ENCODE measurements around the gene MYO1E.
A peak's percentile ranks its signal among the peaks of the same experiment; 100 is the strongest.

Gene MYO1E

GRCh38 chr15:59138243-59138642, 234.4 kb downstream of the MYO1E start:
- ATAC-seq = peak; percentile 94
- TF ChIP-seq SNAI2 (CRISPR knock-in tag; IDR thresholded peaks at IDR 0.05) = no peak
- TF ChIP-seq ZC3H10 (CRISPR knock-in tag; IDR thresholded peaks at IDR 0.05) = no peak
- no peak for TF ChIP-seq OSR1 (CRISPR knock-in tag; IDR thresholded peaks at IDR 0.05)
- no peak for TF ChIP-seq ESRRG (CRISPR knock-in tag; IDR thresholded peaks at IDR 0.05)
- TF ChIP-seq RARB (CRISPR knock-in tag; IDR thresholded peaks at IDR 0.05) = no peak
- no peak for TF ChIP-seq CSDC2 (CRISPR knock-in tag; IDR thresholded peaks at IDR 0.05)
- no peak for TF ChIP-seq CREB5 (CRISPR knock-in tag; IDR thresholded peaks at IDR 0.05; ENCODE audit: low read depth)
- no peak for TF ChIP-seq ZNF70 (CRISPR knock-in tag; IDR thresholded peaks at IDR 0.05)
- TF ChIP-seq ZNF8 (CRISPR knock-in tag; IDR thresholded peaks at IDR 0.05) = no peak
- no peak for TF ChIP-seq ZFP3 (CRISPR knock-in tag; IDR thresholded peaks at IDR 0.05)
- TF ChIP-seq BACH2 (CRISPR knock-in tag; IDR thresholded peaks at IDR 0.05; ENCODE audit: borderline replicate concordance) = no peak
- TF ChIP-seq, protein P1, sequence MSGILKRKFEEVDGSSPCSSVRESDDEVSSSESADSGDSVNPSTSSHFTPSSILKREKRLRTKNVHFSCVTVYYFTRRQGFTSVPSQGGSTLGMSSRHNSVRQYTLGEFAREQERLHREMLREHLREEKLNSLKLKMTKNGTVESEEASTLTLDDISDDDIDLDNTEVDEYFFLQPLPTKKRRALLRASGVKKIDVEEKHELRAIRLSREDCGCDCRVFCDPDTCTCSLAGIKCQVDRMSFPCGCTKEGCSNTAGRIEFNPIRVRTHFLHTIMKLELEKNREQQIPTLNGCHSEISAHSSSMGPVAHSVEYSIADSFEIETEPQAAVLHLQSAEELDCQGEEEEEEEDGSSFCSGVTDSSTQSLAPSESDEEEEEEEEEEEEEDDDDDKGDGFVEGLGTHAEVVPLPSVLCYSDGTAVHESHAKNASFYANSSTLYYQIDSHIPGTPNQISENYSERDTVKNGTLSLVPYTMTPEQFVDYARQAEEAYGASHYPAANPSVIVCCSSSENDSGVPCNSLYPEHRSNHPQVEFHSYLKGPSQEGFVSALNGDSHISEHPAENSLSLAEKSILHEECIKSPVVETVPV (CRISPR knock-in tag; IDR thresholded peaks at IDR 0.05) = no peak
- TF ChIP-seq PATZ1 (CRISPR knock-in tag; IDR thresholded peaks at IDR 0.05; ENCODE audit: borderline replicate concordance) = no peak
- no peak for TF ChIP-seq TCF4 (CRISPR knock-in tag; IDR thresholded peaks at IDR 0.05; ENCODE audit: borderline replicate concordance)
- TF ChIP-seq ISL1 (CRISPR knock-in tag; IDR thresholded peaks at IDR 0.05) = no peak

- TF ChIP-seq BACH2 (CRISPR knock-in tag; IDR thresholded peaks at IDR 0.05; ENCODE audit: borderline replicate concordance) (no peak), PATZ1 (CRISPR knock-in tag; IDR thresholded peaks at IDR 0.05; ENCODE audit: borderline replicate concordance) (no peak), ZFP3 (CRISPR knock-in tag; IDR thresholded peaks at IDR 0.05) (no peak)
- no peak for ATAC-seq
Observed at GRCh38 chr15:59137566-59137965, 235.1 kb downstream of the MYO1E start.

- ATAC-seq = no peak
- TF ChIP-seq CSDC2 (CRISPR knock-in tag; IDR thresholded peaks at IDR 0.05) (no peak), ZFP3 (CRISPR knock-in tag; IDR thresholded peaks at IDR 0.05) (no peak), PATZ1 (CRISPR knock-in tag; IDR thresholded peaks at IDR 0.05; ENCODE audit: borderline replicate concordance) (no peak)
Observed at GRCh38 chr15:59133929-59134427, 238.7 kb downstream of the MYO1E start.

- no peak for ATAC-seq
- TF ChIP-seq ZNF70 (CRISPR knock-in tag; IDR thresholded peaks at IDR 0.05) (no peak), ISL1 (CRISPR knock-in tag; IDR thresholded peaks at IDR 0.05) (no peak), BACH2 (CRISPR knock-in tag; IDR thresholded peaks at IDR 0.05; ENCODE audit: borderline replicate concordance) (no peak), RARB (CRISPR knock-in tag; IDR thresholded peaks at IDR 0.05) (no peak), PATZ1 (CRISPR knock-in tag; IDR thresholded peaks at IDR 0.05; ENCODE audit: borderline replicate concordance) (no peak)
Observed at GRCh38 chr15:59131969-59132562, 240.6 kb downstream of the MYO1E start.
